ENCODE data around the gene STARD13.

Gene STARD13

GRCh38 chr13:33285420-33286124 is at the start of gene STARD13:
TSS of gene STARD13 (minus strand) at chr13:33285755. CDS start at chr13:33285638, 117 bp downstream.
- no peak for DNase-seq (ENCODE audit: low read depth in 2 of 3, low spot score in 2 of 3)

- DNase-seq (ENCODE audit: low read depth in 2 of 3, low spot score in 2 of 3): no peak
Observed at GRCh38 chr13:33334831-33335230, 49.3 kb upstream of the STARD13 start.

GRCh38 chr13:33331962-33332361 is 46.4 kb upstream of the STARD13 start:
- DNase-seq (ENCODE audit: low read depth in 2 of 3, low spot score in 2 of 3): no peak

- no peak for DNase-seq (ENCODE audit: low read depth in 2 of 3, low spot score in 2 of 3)
Observed at GRCh38 chr13:33330483-33330882, 44.9 kb upstream of the STARD13 start.

- DNase-seq (ENCODE audit: low read depth in 2 of 3, low spot score in 2 of 3): no peak
Observed at GRCh38 chr13:33328701-33329100, 43.1 kb upstream of the STARD13 start.

- DNase-seq (ENCODE audit: low read depth in 2 of 3, low spot score in 2 of 3): no peak
Observed at GRCh38 chr13:33326723-33327122, 41.2 kb upstream of the STARD13 start.

GRCh38 chr13:33326246-33326645 is 40.7 kb upstream of the STARD13 start:
- DNase-seq (ENCODE audit: low read depth in 2 of 3, low spot score in 2 of 3): no peak

- no peak for DNase-seq (ENCODE audit: low read depth in 2 of 3, low spot score in 2 of 3)
Observed at GRCh38 chr13:33323801-33324510, 38.4 kb upstream of the STARD13 start.

- no peak for DNase-seq (ENCODE audit: low read depth in 2 of 3, low spot score in 2 of 3)
Observed at GRCh38 chr13:33322965-33323668, 37.6 kb upstream of the STARD13 start.

GRCh38 chr13:33322543-33322809 is 36.9 kb upstream of the STARD13 start:
- no peak for DNase-seq (ENCODE audit: low read depth in 2 of 3, low spot score in 2 of 3)

- DNase-seq (ENCODE audit: low read depth in 2 of 3, low spot score in 2 of 3): no peak
Observed at GRCh38 chr13:33321686-33322542, 36.4 kb upstream of the STARD13 start.

- DNase-seq (ENCODE audit: low read depth in 2 of 3, low spot score in 2 of 3): no peak
Observed at GRCh38 chr13:33319859-33320258, 34.3 kb upstream of the STARD13 start.

- DNase-seq (ENCODE audit: low read depth in 2 of 3, low spot score in 2 of 3): no peak
Observed at GRCh38 chr13:33318744-33319143, 33.2 kb upstream of the STARD13 start.

- no peak for DNase-seq (ENCODE audit: low read depth in 2 of 3, low spot score in 2 of 3)
Observed at GRCh38 chr13:33318037-33318436, 32.5 kb upstream of the STARD13 start.

GRCh38 chr13:33316890-33317289 is 31.3 kb upstream of the STARD13 start:
- DNase-seq (ENCODE audit: low read depth in 2 of 3, low spot score in 2 of 3): no peak

- DNase-seq (ENCODE audit: low read depth in 2 of 3, low spot score in 2 of 3): no peak
Observed at GRCh38 chr13:33313504-33313903, 27.9 kb upstream of the STARD13 start.

GRCh38 chr13:33312861-33313212 is 27.3 kb upstream of the STARD13 start:
- DNase-seq (ENCODE audit: low read depth in 2 of 3, low spot score in 2 of 3): no peak

GRCh38 chr13:33312150-33312860 is 26.8 kb upstream of the STARD13 start:
- no peak for DNase-seq (ENCODE audit: low read depth in 2 of 3, low spot score in 2 of 3)

GRCh38 chr13:33311040-33311439 is 25.5 kb upstream of the STARD13 start:
- DNase-seq (ENCODE audit: low read depth in 2 of 3, low spot score in 2 of 3): no peak

- DNase-seq (ENCODE audit: low read depth in 2 of 3, low spot score in 2 of 3): no peak
Observed at GRCh38 chr13:33310245-33311038, 24.9 kb upstream of the STARD13 start.

Measured in activated CD8-positive, alpha-beta memory T cell treated with anti-CD3 and anti-CD28 coated beads for 48 hours (primary cell).